ENCODE measurements around the gene MYO9B. TPM values are rescaled to one million over a fixed set of nuclear protein-coding genes. Genes with fewer than 3 reads are reported as not detected.

Gene MYO9B
- total RNA-seq, 1 experiment from 2014 or later: 94.3 TPM

DNA sequence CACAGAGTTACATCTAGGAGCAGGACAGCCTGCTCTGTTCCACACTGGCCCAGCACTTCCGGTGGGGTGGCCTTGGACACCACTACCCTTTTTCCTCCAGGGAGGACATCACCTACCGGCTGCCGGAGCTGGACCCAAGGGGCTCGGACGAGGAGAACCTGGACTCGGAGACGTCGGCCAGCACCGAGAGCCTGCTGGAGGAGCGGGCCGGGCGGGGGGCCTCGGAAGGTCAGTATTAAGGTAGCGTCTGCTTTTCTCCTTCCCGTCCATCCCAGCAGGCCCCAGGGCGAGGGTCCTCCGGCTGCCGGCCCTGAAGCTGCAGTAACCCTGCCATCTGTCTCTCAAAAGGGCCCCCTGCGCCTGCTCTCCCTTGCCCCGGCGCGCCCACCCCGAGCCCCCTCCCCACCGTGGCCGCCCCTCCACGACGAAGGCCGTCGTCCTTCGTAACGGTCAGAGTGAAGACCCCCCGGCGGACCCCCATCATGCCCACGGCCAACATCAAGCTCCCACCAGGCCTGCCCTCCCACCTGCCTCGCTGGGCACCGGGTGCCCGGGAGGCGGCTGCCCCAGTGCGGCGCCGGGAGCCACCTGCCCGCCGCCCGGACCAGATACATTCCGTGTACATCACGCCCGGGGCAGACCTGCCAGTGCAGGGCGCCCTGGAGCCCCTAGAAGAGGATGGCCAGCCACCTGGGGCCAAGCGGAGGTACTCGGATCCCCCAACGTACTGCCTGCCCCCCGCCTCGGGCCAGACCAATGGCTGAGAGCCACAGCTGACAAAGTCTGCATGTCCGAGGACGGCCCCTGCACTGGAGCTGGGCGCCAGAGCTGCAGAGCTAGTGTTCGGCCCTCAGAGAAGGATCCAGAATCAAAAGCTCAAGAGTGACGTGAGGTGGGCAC is 136.2 kb downstream of the MYO9B start (continued):
- TF ChIP-seq FOXP1 (CRISPR knock-in tag; IDR thresholded peaks at IDR 0.05; ENCODE audit: borderline replicate concordance) (no peak), MXD4 (CRISPR knock-in tag; IDR thresholded peaks at IDR 0.05; ENCODE audit: borderline replicate concordance) (no peak), TP53 (CRISPR knock-in tag; IDR thresholded peaks at IDR 0.05) (no peak), CTCF (IDR thresholded peaks at IDR 0.05) (no peak), NFYB (CRISPR knock-in tag; conservative IDR thresholded peaks at IDR 0.05; ENCODE audit: low read depth) (no peak), ZNF317 (CRISPR knock-in tag; IDR thresholded peaks at IDR 0.05; ENCODE audit: borderline replicate concordance, low read depth) (no peak), EMX1 (CRISPR knock-in tag; IDR thresholded peaks at IDR 0.05) (no peak), ATF3 (CRISPR knock-in tag; conservative IDR thresholded peaks at IDR 0.05) (no peak), ZNF671 (CRISPR knock-in tag; IDR thresholded peaks at IDR 0.05) (no peak)
- TF ChIP-seq, protein P1, sequence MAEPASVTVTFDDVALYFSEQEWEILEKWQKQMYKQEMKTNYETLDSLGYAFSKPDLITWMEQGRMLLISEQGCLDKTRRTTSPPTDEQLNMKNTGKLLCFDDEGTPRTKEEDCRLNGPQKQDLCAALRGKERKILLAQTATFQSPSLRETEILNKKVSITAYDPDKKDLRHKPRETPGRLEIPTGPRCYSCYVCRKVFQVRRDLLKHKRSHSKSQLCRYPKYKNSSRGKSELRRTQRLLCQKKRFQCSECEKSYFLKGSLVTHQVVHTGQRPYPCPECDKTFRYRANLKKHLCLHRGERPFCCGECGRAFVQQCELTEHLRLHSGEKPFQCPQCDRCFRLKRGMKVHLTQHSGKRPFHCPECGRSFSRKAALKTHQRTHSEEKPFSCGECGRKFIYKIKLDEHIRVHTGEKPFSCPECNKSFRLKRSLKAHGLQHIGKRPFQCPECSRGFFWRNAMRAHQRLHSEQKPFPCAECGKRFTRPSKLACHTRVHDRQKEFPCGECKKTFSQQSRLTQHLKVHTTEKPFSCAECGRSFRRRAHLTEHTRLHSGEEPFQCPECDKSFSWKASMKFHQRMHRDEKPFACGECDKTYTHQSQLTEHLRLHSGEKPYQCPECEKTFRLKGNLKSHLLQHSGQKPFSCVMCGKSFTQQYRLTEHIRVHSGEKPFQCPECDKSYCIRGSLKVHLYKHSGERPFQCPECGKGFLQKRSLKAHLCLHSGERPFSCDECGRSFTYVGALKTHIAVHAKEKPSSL (CRISPR knock-in tag; conservative IDR thresholded peaks at IDR 0.05): no peak

DNA sequence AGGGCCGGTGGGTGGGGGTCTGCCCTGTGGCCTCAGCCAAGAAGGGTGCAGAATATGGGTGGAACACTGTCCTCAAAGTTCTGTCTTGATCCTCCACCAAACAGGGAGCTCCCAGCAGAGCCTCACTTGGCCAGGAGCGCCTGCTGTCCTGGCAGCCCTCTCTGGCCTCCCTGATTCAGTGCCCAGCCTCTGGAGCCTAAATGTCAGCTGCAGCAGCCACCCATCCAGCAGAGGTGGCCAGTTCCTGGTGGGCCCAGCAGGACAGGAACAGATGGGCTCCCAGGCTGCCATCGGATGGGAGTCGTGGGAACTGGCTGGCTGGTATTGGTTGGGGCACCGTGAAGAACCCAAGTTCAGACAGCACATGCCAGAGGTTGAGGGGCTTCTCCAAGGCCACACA is 137.8 kb downstream of the MYO9B start:
- ChIA-PET POLR2A (no interaction called here), CTCF (no interaction called here)
- Mint-ChIP-seq H3K36me3 (peaks cover 18% of the 10 kb centered on the region), H3K27me3 (ENCODE audit: low read depth) (no peaks in the 10 kb centered on the region), H3K27ac (no peak overlapping the region), H3K9me3 (no peaks in the 10 kb centered on the region), H3K4me3 (no peak overlapping the region), H3K4me1 (peaks cover 22% of the 10 kb centered on the region)
- DNase-seq (ENCODE audit: low spot score) (no peak), ATAC-seq (no peak)
- no peak for TF ChIP-seq SP1 (CRISPR knock-in tag; conservative IDR thresholded peaks at IDR 0.05)
- TF ChIP-seq NR1H2 (CRISPR knock-in tag; IDR thresholded peaks at IDR 0.05): no peak
- no peak for TF ChIP-seq ZNF416 (CRISPR knock-in tag; IDR thresholded peaks at IDR 0.05)
- TF ChIP-seq ZNF396 (CRISPR knock-in tag; IDR thresholded peaks at IDR 0.05; ENCODE audit: borderline replicate concordance): no peak
- TF ChIP-seq JAZF1 (CRISPR knock-in tag; IDR thresholded peaks at IDR 0.05): no peak
- TF ChIP-seq CTCF (IDR thresholded peaks at IDR 0.05): no peak
- TF ChIP-seq PRRX2 (CRISPR knock-in tag; IDR thresholded peaks at IDR 0.05): no peak
- no peak for TF ChIP-seq ZNF423 (CRISPR knock-in tag; IDR thresholded peaks at IDR 0.05)
- TF ChIP-seq NFATC4 (CRISPR knock-in tag; IDR thresholded peaks at IDR 0.05): no peak
- TF ChIP-seq SMAD4 (CRISPR knock-in tag; IDR thresholded peaks at IDR 0.05): no peak
- TF ChIP-seq MAX (CRISPR knock-in tag; IDR thresholded peaks at IDR 0.05): no peak
- TF ChIP-seq, protein P2, sequence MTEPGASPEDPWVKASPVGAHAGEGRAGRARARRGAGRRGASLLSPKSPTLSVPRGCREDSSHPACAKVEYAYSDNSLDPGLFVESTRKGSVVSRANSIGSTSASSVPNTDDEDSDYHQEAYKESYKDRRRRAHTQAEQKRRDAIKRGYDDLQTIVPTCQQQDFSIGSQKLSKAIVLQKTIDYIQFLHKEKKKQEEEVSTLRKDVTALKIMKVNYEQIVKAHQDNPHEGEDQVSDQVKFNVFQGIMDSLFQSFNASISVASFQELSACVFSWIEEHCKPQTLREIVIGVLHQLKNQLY (CRISPR knock-in tag; IDR thresholded peaks at IDR 0.05): no peak
- TF ChIP-seq USF2 (CRISPR knock-in tag; IDR thresholded peaks at IDR 0.05): no peak
- TF ChIP-seq ARID4B (CRISPR knock-in tag; IDR thresholded peaks at IDR 0.05; ENCODE audit: borderline replicate concordance): no peak
- no peak for TF ChIP-seq RELA (CRISPR knock-in tag; IDR thresholded peaks at IDR 0.05; ENCODE audit: borderline replicate concordance)
